GM12891 (cell line): ENCODE results near the gene NAP1L5.

Source experiments
- DNase-seq: peaks from one replicate; pipeline ENCODE4 v3.0.0; 2011; ENCODE audit warnings: low spot score; ENCODE audit not compliant: insufficient read length
- FAIRE-seq: peaks from 2 replicates; lab custom pipeline; 2011; peaks lifted over from hg19 to GRCh38; lab: Jason Lieb, UNC
- PAX5 ChIP-seq: IDR thresholded peaks from 2 replicates; pipeline ENCODE4 v1.6.1; 2011; ENCODE audit warnings: low read length, moderate library complexity, mild to moderate bottlenecking; ENCODE audit not compliant: insufficient read depth, severe bottlenecking
- POLR2A ChIP-seq: IDR thresholded peaks from 2 replicates; pipeline ENCODE4 v1.6.1; 2011; ENCODE audit warnings: low read depth, low read length, control low read depth
- POLR2AphosphoS5 ChIP-seq: IDR thresholded peaks from 2 replicates; pipeline ENCODE4 v1.6.1; 2011; ENCODE audit warnings: low read depth, low read length, control low read depth
- POU2F2 ChIP-seq: IDR thresholded peaks from 2 replicates; pipeline ENCODE4 v1.6.1; 2011; ENCODE audit warnings: low read depth, mild to moderate bottlenecking, control low read depth, low read length, moderate library complexity
- SPI1 ChIP-seq: IDR thresholded peaks from 2 replicates; pipeline ENCODE4 v1.6.1; 2011; ENCODE audit warnings: low read depth, low read length, control low read depth
- TAF1 ChIP-seq: IDR thresholded peaks from 2 replicates; pipeline ENCODE4 v1.6.1; 2011; ENCODE audit warnings: low read depth, low read length, control low read depth

NAP1L5 gene

DNA sequence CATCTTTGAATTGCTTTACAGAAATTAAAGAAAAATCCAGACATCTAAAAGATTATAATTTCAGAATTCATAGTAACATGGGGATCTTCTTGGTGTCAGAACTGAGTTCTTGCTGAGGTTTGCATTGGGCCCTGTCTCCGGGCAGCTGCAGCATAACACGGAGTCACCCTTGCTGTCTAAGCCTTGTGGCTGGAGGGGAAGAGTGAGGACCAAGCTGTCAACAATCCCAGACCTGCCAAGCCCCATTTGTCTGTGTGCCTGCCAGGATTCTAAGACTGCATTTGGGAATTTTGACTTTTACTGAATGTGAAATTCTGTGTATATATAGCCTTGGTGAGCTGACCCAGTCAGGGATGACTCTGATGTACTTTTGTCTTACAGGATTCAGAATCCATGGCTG, 25.2 kb upstream of the NAP1L5 start:
- TF ChIP-seq POLR2A (no peak), POU2F2 (no peak), TAF1 (no peak), POLR2AphosphoS5 (no peak), PAX5 (no peak), SPI1 (no peak)
- FAIRE-seq (no peak), DNase-seq (no peak)

DNA sequence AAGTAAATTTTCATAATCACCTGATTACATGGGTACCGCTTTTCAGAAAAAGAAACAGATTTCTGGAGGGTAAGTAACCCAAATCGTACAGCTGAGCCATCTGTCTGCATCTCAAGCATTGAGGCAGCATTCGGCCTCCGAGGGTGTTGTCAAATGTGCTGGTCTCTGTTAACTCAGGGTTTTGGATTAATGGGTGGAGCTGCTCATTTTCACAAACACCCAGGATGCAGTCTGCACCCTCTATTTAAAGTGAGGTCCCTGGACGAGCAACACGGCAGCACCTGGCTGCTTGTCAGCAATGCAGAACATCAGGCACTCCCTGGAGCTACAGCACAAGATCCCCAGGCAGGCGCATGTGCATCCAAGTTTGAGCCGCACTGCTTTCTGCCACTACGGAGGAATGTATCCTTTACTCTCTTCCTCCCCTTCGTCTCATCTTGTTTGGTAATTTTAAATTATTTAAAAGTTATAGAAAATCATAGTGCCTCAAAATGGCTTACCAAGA, 24.7 kb upstream of the NAP1L5 start:
- FAIRE-seq, result no peak

DNA sequence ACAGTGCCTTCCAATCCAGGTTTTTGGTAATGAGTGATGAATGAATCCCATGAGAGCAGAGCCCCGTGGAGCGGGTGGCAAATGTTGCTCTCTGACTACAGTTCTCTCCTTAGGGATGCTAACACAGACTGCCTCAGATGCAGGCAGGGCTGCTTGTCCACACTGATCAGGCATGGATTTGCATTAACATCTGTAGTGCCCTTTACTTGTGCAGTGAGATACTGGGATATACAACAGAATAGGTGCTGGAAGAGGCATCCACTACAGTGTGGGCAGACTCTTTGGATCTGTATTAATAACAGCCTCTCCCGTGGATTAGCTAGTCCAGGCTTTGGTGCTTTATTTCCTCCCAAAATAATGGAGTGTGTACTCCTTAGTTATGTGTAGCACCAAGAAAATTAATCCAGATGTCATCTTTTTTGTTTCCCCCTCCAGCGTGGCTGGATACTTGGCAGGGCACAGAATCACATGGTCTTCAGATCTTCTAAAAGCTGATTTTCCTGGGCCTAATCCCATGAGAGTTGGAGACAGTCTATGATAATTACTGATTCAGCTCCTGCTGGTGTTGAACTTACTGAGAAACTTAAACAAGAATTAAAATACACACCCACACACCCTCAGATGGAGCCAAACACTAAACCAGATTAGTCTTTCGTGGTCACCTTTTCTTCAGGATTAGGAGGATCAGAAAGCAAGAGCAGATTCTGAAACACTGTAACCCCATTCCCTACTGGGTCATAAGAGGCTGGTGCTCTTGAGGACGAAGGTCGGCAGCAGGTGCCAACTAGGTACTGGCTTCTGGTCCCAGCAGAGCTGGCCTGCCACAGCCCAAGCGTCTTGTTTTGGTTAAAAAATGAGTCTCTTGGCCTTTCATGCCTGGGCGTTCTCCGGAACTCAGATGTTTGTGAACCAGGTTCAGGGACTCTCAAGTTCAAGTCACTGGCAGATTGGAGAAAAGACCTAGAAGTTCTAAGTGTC, 23.1 kb upstream of the NAP1L5 start:
- TF ChIP-seq PAX5 (no peak), POLR2A (no peak), TAF1 (no peak), POU2F2 (no peak)
- no peak for DNase-seq
- FAIRE-seq, result no peak

More for the DNA sequence above, 24.7 kb upstream of the NAP1L5 start:
- no peak for DNase-seq
- TF ChIP-seq POLR2A, result no peak
- no peak for TF ChIP-seq POLR2AphosphoS5
- no peak for TF ChIP-seq SPI1
- TF ChIP-seq TAF1, result no peak
- no peak for TF ChIP-seq PAX5
- TF ChIP-seq POU2F2, result no peak

DNA sequence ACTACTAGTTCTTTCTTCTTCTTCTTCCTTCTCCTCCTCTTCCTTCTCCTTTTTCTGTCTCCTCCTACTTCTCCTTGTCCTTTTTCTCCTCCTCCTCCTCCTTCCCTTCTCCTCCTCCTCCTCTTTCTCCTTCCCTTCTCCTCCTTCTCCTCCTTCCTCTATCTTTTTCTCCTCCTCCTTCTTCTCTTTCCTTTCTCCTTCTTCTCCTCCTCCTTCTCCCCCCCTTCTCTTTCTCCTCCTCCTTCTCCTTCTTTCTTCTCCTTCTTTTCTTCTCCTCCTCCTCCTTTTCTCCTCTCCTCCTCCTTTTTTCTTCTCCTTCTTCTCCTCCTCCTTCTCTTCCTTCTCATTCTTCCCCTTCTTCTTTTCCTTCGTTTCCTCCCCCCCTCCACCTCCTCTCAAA, 21.8 kb upstream of the NAP1L5 start:
- TF ChIP-seq POLR2AphosphoS5 (no peak), TAF1 (no peak), POU2F2 (no peak), POLR2A (no peak), SPI1 (no peak), PAX5 (no peak)
- no peak for DNase-seq
- FAIRE-seq, result no peak

DNA sequence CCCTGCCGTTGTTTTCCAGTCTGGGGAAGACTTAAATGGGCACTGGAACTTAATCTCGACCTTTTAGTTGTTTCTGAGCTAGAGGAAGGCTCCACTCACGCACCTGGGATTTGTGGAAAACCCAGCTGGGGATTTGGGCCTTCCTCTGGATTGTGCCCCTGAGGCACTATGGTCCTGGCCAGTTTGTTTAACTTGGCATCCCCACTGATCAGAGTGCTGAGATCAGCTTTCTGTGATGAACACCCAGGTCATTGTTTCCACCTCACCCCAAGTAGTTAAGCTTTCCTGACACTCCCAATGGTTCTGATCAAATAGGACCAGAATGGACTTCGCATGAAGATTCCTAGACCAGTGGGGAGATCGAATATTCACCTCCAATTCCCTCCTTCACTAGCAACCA, 20.5 kb upstream of the NAP1L5 start:
- no peak for FAIRE-seq
- DNase-seq, result no peak
- TF ChIP-seq TAF1 (no peak), PAX5 (no peak), POLR2AphosphoS5 (no peak), SPI1 (no peak), POU2F2 (no peak), POLR2A (no peak)

DNA sequence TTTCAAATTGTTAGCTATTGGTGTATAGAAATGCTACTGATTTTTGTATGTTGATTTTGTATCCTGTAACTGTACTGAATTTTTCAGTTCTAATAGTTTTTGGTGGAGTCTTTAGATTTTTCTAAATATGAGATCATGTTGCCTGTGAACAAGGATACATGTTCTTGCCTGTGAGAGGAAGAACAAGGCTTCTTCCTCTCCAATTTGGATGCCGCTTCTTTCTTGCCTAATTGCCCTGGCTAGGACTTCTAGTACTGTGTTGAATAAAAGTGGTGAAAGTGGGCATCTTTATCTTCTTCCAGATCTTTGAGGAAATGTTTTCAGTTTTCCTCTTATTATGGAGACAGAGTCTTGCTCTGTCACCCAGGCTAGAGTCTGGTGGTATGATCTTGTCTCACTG, 16.2 kb upstream of the NAP1L5 start:
- no peak for TF ChIP-seq POLR2AphosphoS5
- no peak for TF ChIP-seq POU2F2
- TF ChIP-seq POLR2A, result no peak
- FAIRE-seq (no peak), DNase-seq (no peak)

DNA sequence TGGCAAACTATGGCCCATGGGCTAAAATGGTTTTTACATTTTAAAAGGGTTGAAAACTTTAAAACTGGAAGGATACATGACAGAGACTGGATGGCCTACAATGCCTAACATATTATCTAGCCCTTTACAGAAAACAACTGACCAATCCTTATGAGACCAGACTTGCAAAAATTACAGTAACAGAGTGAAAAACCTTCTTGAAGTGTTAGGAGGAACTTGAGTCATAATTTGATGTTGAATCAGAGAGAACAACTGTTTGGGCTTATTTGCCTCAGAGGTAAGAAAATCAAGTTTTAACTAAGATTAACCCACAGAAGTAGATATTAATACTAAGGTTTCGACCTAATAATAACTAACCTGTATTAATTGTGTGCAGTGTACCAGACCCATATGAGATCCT, 12.4 kb upstream of the NAP1L5 start:
- no peak for DNase-seq
- TF ChIP-seq POLR2A (no peak), POU2F2 (no peak), PAX5 (no peak), POLR2AphosphoS5 (no peak), TAF1 (no peak)
- no peak for FAIRE-seq

DNA sequence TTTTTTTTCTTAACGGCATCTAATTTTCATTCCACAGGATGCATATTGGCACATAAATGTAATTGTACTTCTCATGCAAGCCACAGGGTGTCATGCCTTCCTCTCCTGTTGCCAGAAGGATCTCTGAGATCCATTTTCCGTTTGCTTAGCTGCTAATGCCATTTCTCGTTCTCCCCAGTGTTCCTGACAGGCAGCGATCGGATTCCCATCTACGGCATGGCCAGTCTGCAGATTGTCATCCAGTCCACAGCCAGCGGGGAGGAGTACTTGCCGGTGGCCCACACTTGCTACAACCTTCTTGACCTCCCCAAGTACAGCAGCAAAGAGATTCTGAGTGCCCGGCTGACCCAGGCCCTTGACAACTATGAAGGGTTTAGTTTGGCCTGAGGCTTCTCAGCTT, 8.9 kb upstream of the NAP1L5 start:
- no peak for DNase-seq
- TF ChIP-seq POLR2A (no peak), POU2F2 (no peak), PAX5 (no peak), SPI1 (no peak), TAF1 (no peak), POLR2AphosphoS5 (no peak)
- FAIRE-seq, result no peak

DNA sequence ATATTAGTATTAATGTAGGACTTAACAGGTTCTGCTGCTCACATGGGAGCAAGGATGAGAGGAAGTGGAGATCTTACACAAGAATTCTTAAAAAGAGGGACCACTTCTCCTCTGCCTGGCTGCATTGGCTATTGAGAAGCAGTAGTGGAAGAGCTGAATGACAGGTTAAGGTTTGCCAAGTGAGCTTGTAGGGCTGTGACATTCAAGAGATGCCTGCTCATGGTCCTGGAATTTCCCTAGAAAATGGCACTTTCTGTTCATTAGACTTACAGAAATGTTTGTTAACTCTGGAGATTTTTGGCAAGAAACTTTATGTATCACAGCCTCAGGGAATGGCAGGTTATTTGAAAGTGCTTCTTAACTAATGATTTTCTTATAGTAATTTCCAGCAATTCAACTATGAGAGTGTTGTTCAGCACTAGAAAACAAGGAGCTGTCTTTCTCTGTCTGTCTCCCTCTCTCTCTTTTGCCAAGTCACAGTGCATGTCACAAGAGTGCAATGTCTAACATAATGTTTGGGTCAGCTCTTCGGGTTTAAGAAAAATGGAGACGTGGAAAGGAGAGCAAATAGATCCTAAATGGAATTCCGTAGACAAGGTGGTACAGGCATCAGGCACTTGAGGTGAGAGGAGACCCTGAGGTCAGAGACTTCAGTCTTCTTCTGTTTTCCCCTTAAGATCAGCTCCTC, 8.3 kb upstream of the NAP1L5 start:
- FAIRE-seq (no peak), DNase-seq (no peak)

More for the DNA sequence above, 8.3 kb upstream of the NAP1L5 start:
- TF ChIP-seq SPI1, result no peak
- no peak for TF ChIP-seq POLR2A
- no peak for TF ChIP-seq PAX5
- no peak for TF ChIP-seq POU2F2
